Memory B cell (primary cell): ENCODE data around the gene MAG.

Experiments used
- ATAC-seq: fragments of 150-1000 bp; cut with Tn5 transposase; 2 replicates; pipeline ENCODE4 v1.10.0; 2021; ENCODE audit warnings: low read depth, mild to moderate bottlenecking, moderate library complexity
- DNase-seq, 2 donors: peaks; one replicate each; pipeline ENCODE4 v3.0.0; 2022; ENCODE audit warnings: low spot score in 2 of 2
- H3K27ac Mint-ChIP-seq: one replicate; pipeline ENCODE4 v1.8.0; 2022; ENCODE audit warnings: mild to moderate bottlenecking, moderate library complexity, mixed read lengths
- H3K27me3 Mint-ChIP-seq: one replicate; pipeline ENCODE4 v1.8.0; 2022; ENCODE audit warnings: mixed read lengths
- H3K36me3 Mint-ChIP-seq: one replicate; pipeline ENCODE4 v1.8.0; 2022; ENCODE audit warnings: mild to moderate bottlenecking, mixed read lengths
- H3K4me1 Mint-ChIP-seq: one replicate; pipeline ENCODE4 v1.8.0; 2022; ENCODE audit warnings: mixed read lengths
- H3K4me3 Mint-ChIP-seq: one replicate; pipeline ENCODE4 v1.8.0; 2022; ENCODE audit warnings: mild to moderate bottlenecking, moderate library complexity, mixed read lengths
- H3K9me3 Mint-ChIP-seq: one replicate; pipeline ENCODE4 v1.8.0; 2022; ENCODE audit warnings: mixed read lengths

MAG gene

GRCh38 chr19:35362261-35363000 is 70.5 kb downstream of the MAG start:
- ATAC-seq: no peak
- Mint-ChIP-seq H3K36me3 (no peaks in the 10 kb centered on the region), H3K4me1 (peaks cover 4% of the 10 kb centered on the region), H3K27me3 (peaks cover 20% of the 10 kb centered on the region), H3K4me3 (no peak overlapping the region), H3K27ac (no peak overlapping the region), H3K9me3 (no peaks in the 10 kb centered on the region)
- no peak for DNase-seq

- Mint-ChIP-seq H3K36me3 (no peaks in the 10 kb centered on the region), H3K4me1 (peaks cover 2% of the 10 kb centered on the region), H3K9me3 (no peaks in the 10 kb centered on the region), H3K27ac (no peak overlapping the region), H3K4me3 (no peak overlapping the region), H3K27me3 (peaks cover 18% of the 10 kb centered on the region)
- DNase-seq: no peak
- ATAC-seq: no peak
Measured at GRCh38 chr19:35363001-35363590, 71.1 kb downstream of the MAG start.
